HCT116 (cell line): Measurements from ENCODE around the gene EXOSC3. TPM values are rescaled to one million over a fixed set of nuclear protein-coding genes. Genes with fewer than 3 reads are reported as not detected.

Experiments used
- ATAC-seq: fragments of 200-7000 bp; cut with Tn5 transposase; 2 replicates; pipeline ENCODE4 v1.9.1; 2020; ENCODE audit warnings: mild to moderate bottlenecking, moderate library complexity
- BruUV-seq: library from RNA; stranded (reverse); fragments of 400-500 nt; replicated peaks from 2 replicates; lab custom pipeline; 2021; lab: Mats Ljungman, UMichigan
- CTCF ChIA-PET: fragments of 300-600 bp; sonication (Branson Sonifier 250); formaldehyde crosslinking; loops from one replicate; lab custom pipeline; 2021; ENCODE audit warnings: antibody characterized with exemption; lab: Charles Lee
- POLR2A ChIA-PET: fragments of 300-600, 350-600 bp; sonication (Branson Sonifier 250); formaldehyde crosslinking; loops from one replicate; lab custom pipeline; 2021; ENCODE audit warnings: antibody characterized with exemption; lab: Charles Lee
- RAD21 ChIA-PET, 2 experiments: fragments of 300-600 bp; sonication (Branson Sonifier 250); formaldehyde crosslinking; loops; one replicate each; lab custom pipeline; 2023; ENCODE audit warnings: low total read pairs in 2 of 2; ENCODE audit not compliant: uncharacterized antibody in 2 of 2, unreplicated experiment in 2 of 2, low non-redundant PET in 1 of 2; lab: Charles Lee
- DNase-seq: peaks from one replicate; pipeline ENCODE4 v3.0.0-alpha.2; 2010; ENCODE audit warnings: low read depth, low spot score
- H2AFZ ChIP-seq: fragments of 200-600 bp; shearing (Covaris generic), sonication (generic); 2 replicates; pipeline ENCODE4 v1.6.1; 2017; ENCODE audit warnings: low read depth, mixed run types, mixed read lengths, antibody characterized with exemption, low read length; ENCODE audit not compliant: poor library complexity, severe bottlenecking
- H3K27ac ChIP-seq: 2 replicates; pipeline ENCODE4 v1.5.1; 2012; ENCODE audit warnings: low read depth, low read length
- H3K27me3 ChIP-seq: fragments of 200-600 bp; sonication (generic); 2 replicates; pipeline ENCODE4 v1.6.1; 2016; ENCODE audit warnings: mixed run types, low read length, mixed read lengths; ENCODE audit not compliant: insufficient read depth
- H3K36me3 ChIP-seq, 2 experiments: fragments of 200-500 bp in 1 of 2; fragments of 200-600 bp in 1 of 2; sonication (Bioruptor generic) in 1 of 2; sonication (generic) in 1 of 2; 2 replicates each; pipeline versions ENCODE4 v1.5.1 to v1.6.1; 2014 to 2016; ENCODE audit warnings: low read length in 2 of 2, inconsistent platforms in 1 of 2, mixed read lengths in 1 of 2, mixed run types in 1 of 2; ENCODE audit not compliant: insufficient read depth in 2 of 2, control insufficient read depth in 1 of 2
- H3K4me1 ChIP-seq, 2 experiments: fragments of 200-600 bp in 1 of 2; sonication (generic) in 1 of 2; 2 replicates each; pipeline versions ENCODE4 v1.5.1 to v1.6.1; 2012 to 2017; ENCODE audit warnings: low read length in 2 of 2, inconsistent platforms in 1 of 2, mild to moderate bottlenecking in 1 of 2, mixed read lengths in 1 of 2, mixed run types in 1 of 2, moderate library complexity in 1 of 2; ENCODE audit not compliant: insufficient read depth in 2 of 2, control insufficient read depth in 1 of 2
- H3K4me2 ChIP-seq: fragments of 200-600 bp; sonication (generic); 2 replicates; pipeline ENCODE4 v1.6.1; 2017; ENCODE audit warnings: mixed run types, low read length, mixed read lengths
- H3K4me3 ChIP-seq, 2 experiments: fragments of 200-600 bp in 1 of 2; sonication (generic) in 1 of 2; replicated peaks in 1 of 2; 2 replicates each; pipeline ENCODE4 v1.5.1; 2011 to 2016; ENCODE audit warnings: low read length in 2 of 2, control low read depth in 1 of 2, low read depth in 1 of 2, mild to moderate bottlenecking in 1 of 2, mixed read lengths in 1 of 2, mixed run types in 1 of 2
- H3K79me2 ChIP-seq: fragments of 200-600 bp; sonication (generic); 2 replicates; pipeline ENCODE4 v1.6.1; 2017; ENCODE audit warnings: mild to moderate bottlenecking, mixed run types, low read length, moderate library complexity, mixed read lengths; ENCODE audit not compliant: insufficient read depth
- H3K9ac ChIP-seq: fragments of 200-600 bp; sonication (generic); 2 replicates; pipeline ENCODE4 v1.6.1; 2016; ENCODE audit warnings: low read length, mixed read lengths
- H3K9me2 ChIP-seq: fragments of 200-600 bp; sonication (generic), shearing (Covaris generic); 2 replicates; pipeline ENCODE4 v1.6.1; 2017; ENCODE audit warnings: mixed run types, mild to moderate bottlenecking, moderate library complexity; ENCODE audit not compliant: insufficient read depth
- H3K9me3 ChIP-seq, 2 experiments: fragments of 200-500 bp in 1 of 2; fragments of 200-600 bp in 1 of 2; sonication (Bioruptor generic) in 1 of 2; sonication (generic) in 1 of 2; 2 replicates each; pipeline ENCODE4 v1.6.1; 2014 to 2017; ENCODE audit warnings: low read length in 2 of 2, mixed read lengths in 2 of 2, inconsistent platforms in 1 of 2, low read depth in 1 of 2, mild to moderate bottlenecking in 1 of 2, mixed run types in 1 of 2, moderate library complexity in 1 of 2; ENCODE audit not compliant: control insufficient read depth in 1 of 2, insufficient read depth in 1 of 2
- H4K20me1 ChIP-seq: fragments of 200-600 bp; sonication (generic), shearing (Covaris generic); 2 replicates; pipeline ENCODE4 v1.6.1; 2017; ENCODE audit warnings: mixed run types, mild to moderate bottlenecking, moderate library complexity; ENCODE audit not compliant: insufficient read depth
- EGR1 ChIP-seq: IDR thresholded peaks from 2 replicates; pipeline ENCODE4 v1.6.1; 2012; ENCODE audit warnings: low read depth
- EZH2 ChIP-seq: fragments of 200-600 bp; sonication (generic); IDR thresholded peaks from 2 replicates; pipeline ENCODE4 v1.6.1; 2017; ENCODE audit warnings: antibody characterized with exemption, mixed run types
- EZH2phosphoT487 ChIP-seq: fragments of 200-600 bp; IDR thresholded peaks from 2 replicates; pipeline ENCODE4 v1.6.1; 2018; ENCODE audit warnings: antibody characterized with exemption, borderline replicate concordance
- JUND ChIP-seq: IDR thresholded peaks from 2 replicates; pipeline ENCODE4 v1.6.1; 2012
- ZFX ChIP-seq: fragments of 450-650 bp; IDR thresholded peaks from 2 replicates; pipeline ENCODE4 v1.6.1; 2017
- intact Hi-C: fragments of 100-400 bp; cut with micrococcal nuclease; formaldehyde crosslinking; loops from 2 replicates; pipeline ENCODE4 v1.10.0; 2022
- total RNA-seq: library from RNA; stranded (reverse); gene quantifications from one replicate; pipeline ENCODE4 v1.2.1, GENCODE V29; 2021; ENCODE audit not compliant: unreplicated experiment
- TF ChIP-seq, protein P1 (sequence below): IDR thresholded peaks from 2 replicates; pipeline ENCODE4 v1.6.1; 2012; ENCODE audit warnings: low read depth
- TF ChIP-seq, protein P2 (sequence below): IDR thresholded peaks from 2 replicates; pipeline ENCODE4 v1.6.1; 2011; ENCODE audit warnings: mild to moderate bottlenecking, low read length, moderate library complexity; ENCODE audit not compliant: insufficient replicate concordance; ENCODE audit errors: extremely low read depth
- TF ChIP-seq, protein P3 (sequence below): IDR thresholded peaks from 2 replicates; pipeline ENCODE4 v1.6.1; 2012
- TF ChIP-seq, protein P4 (sequence below): IDR thresholded peaks from 2 replicates; pipeline ENCODE4 v1.6.1; 2012
- TF ChIP-seq, protein P5 (sequence below), 3 experiments: fragments of 200-600 bp in 1 of 3; sonication (generic) in 1 of 3; IDR thresholded peaks in 2 of 3; conservative IDR thresholded peaks in 1 of 3; 2 replicates each; pipeline ENCODE4 v1.5.1; 2012 to 2017; ENCODE audit warnings: low read depth in 2 of 3, low read length in 2 of 3, antibody characterized with exemption in 1 of 3, borderline replicate concordance in 1 of 3, control low read depth in 1 of 3, mild to moderate bottlenecking in 1 of 3, mixed read lengths in 1 of 3, mixed run types in 1 of 3, moderate library complexity in 1 of 3; ENCODE audit not compliant: insufficient read depth in 1 of 3

The EXOSC3 gene
- total RNA-seq, 1 experiment from 2014 or later = 79.6 TPM

DNA sequence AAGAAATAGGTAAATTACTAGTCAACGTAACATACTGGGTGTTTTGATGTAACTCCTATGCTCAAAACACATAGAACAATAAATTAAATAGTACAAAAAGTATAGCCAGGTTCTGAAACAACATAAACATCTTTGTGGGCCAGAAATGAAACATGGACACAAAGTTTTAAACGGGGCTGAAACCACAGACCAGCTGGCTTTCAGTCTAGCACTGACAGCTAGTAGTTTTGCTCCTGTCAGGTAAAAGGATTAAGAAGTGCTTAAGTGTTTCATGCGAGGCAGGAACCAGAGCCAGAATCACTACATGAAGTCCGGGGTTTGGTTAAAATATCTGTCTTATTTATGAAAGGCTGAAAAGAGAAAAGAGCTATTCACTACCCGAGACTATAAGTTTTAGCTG lies 35.3 kb upstream of the EXOSC3 start:
- CTCF ChIA-PET = no interaction called here
- POLR2A ChIA-PET = no interaction called here
- BruUV-seq = no TSS peak

DNA sequence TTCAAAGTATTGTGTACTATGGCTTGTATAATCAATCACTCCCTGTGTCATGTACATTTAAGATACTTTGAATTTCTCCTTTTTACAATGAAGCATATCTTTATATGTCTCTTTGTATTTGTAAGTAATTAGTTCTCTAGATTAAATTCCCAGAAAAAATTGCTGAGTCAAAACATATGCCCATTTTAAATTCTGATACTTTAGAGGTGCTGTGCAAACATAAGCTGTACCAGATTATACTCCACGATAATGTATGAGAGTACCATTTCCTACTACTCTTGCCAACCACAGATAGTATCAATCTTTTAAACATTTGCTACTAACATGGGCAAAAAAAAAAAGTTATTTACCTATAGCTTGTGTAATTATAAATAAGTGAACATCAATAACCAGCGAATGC lies 34.0 kb upstream of the EXOSC3 start:
- Histone ChIP-seq H3K36me3 (peaks cover 0 to 10% of the 10 kb centered on the region in 2 experiments; a peak in 2 of 4 replicates), H3K4me2 (no peak overlapping the region), H3K9me2 (no peaks in the 10 kb centered on the region), H3K79me2 (peaks cover 14% of the 10 kb centered on the region; the same call in 1 of the 2 replicates), H3K9ac (no peak overlapping the region), H3K27me3 (no peaks in the 10 kb centered on the region), H3K27ac (no peak overlapping the region), H3K9me3 (no peaks in the 10 kb centered on the region), H2AFZ (no peak overlapping the region), H3K4me1 (no peaks in the 10 kb centered on the region), H4K20me1 (no peaks in the 10 kb centered on the region), H3K4me3 (no peak overlapping the region)
- RAD21 ChIA-PET = no interaction called here
- intact Hi-C loops = no loop called here
- no TSS peak for BruUV-seq
- ATAC-seq (no peak), DNase-seq (no peak)
- CTCF ChIA-PET = no interaction called here
- POLR2A ChIA-PET = no interaction called here
- TF ChIP-seq, protein P1, sequence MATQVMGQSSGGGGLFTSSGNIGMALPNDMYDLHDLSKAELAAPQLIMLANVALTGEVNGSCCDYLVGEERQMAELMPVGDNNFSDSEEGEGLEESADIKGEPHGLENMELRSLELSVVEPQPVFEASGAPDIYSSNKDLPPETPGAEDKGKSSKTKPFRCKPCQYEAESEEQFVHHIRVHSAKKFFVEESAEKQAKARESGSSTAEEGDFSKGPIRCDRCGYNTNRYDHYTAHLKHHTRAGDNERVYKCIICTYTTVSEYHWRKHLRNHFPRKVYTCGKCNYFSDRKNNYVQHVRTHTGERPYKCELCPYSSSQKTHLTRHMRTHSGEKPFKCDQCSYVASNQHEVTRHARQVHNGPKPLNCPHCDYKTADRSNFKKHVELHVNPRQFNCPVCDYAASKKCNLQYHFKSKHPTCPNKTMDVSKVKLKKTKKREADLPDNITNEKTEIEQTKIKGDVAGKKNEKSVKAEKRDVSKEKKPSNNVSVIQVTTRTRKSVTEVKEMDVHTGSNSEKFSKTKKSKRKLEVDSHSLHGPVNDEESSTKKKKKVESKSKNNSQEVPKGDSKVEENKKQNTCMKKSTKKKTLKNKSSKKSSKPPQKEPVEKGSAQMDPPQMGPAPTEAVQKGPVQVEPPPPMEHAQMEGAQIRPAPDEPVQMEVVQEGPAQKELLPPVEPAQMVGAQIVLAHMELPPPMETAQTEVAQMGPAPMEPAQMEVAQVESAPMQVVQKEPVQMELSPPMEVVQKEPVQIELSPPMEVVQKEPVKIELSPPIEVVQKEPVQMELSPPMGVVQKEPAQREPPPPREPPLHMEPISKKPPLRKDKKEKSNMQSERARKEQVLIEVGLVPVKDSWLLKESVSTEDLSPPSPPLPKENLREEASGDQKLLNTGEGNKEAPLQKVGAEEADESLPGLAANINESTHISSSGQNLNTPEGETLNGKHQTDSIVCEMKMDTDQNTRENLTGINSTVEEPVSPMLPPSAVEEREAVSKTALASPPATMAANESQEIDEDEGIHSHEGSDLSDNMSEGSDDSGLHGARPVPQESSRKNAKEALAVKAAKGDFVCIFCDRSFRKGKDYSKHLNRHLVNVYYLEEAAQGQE = no peak
- TF ChIP-seq, protein P2, sequence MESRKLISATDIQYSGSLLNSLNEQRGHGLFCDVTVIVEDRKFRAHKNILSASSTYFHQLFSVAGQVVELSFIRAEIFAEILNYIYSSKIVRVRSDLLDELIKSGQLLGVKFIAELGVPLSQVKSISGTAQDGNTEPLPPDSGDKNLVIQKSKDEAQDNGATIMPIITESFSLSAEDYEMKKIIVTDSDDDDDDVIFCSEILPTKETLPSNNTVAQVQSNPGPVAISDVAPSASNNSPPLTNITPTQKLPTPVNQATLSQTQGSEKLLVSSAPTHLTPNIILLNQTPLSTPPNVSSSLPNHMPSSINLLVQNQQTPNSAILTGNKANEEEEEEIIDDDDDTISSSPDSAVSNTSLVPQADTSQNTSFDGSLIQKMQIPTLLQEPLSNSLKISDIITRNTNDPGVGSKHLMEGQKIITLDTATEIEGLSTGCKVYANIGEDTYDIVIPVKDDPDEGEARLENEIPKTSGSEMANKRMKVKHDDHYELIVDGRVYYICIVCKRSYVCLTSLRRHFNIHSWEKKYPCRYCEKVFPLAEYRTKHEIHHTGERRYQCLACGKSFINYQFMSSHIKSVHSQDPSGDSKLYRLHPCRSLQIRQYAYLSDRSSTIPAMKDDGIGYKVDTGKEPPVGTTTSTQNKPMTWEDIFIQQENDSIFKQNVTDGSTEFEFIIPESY = no peak
- TF ChIP-seq ZFX (no peak), EZH2phosphoT487 (no peak), JUND (no peak), EZH2 (no peak)
- TF ChIP-seq, protein P3, sequence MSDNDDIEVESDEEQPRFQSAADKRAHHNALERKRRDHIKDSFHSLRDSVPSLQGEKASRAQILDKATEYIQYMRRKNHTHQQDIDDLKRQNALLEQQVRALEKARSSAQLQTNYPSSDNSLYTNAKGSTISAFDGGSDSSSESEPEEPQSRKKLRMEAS = no peak
- TF ChIP-seq, protein P4, sequence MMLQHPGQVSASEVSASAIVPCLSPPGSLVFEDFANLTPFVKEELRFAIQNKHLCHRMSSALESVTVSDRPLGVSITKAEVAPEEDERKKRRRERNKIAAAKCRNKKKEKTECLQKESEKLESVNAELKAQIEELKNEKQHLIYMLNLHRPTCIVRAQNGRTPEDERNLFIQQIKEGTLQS = no peak

More for the DNA sequence above, 35.3 kb upstream of the EXOSC3 start:
- Histone ChIP-seq H3K36me3 (peaks cover 0 to 12% of the 10 kb centered on the region in 2 experiments; a peak in 2 of 4 replicates), H3K4me3 (no peak overlapping the region), H3K9ac (no peak overlapping the region), H2AFZ (no peak overlapping the region), H3K9me3 (no peaks in the 10 kb centered on the region), H3K9me2 (no peaks in the 10 kb centered on the region), H3K4me1 (no peaks in the 10 kb centered on the region), H3K27me3 (no peaks in the 10 kb centered on the region), H3K79me2 (peaks cover 10% of the 10 kb centered on the region; the same call in 1 of the 2 replicates), H3K4me2 (no peak overlapping the region), H4K20me1 (no peaks in the 10 kb centered on the region), H3K27ac (no peak overlapping the region)
- DNase-seq (no peak), ATAC-seq (no peak)
- intact Hi-C loops = no loop called here
- RAD21 ChIA-PET = no interaction called here
- TF ChIP-seq, protein P5, sequence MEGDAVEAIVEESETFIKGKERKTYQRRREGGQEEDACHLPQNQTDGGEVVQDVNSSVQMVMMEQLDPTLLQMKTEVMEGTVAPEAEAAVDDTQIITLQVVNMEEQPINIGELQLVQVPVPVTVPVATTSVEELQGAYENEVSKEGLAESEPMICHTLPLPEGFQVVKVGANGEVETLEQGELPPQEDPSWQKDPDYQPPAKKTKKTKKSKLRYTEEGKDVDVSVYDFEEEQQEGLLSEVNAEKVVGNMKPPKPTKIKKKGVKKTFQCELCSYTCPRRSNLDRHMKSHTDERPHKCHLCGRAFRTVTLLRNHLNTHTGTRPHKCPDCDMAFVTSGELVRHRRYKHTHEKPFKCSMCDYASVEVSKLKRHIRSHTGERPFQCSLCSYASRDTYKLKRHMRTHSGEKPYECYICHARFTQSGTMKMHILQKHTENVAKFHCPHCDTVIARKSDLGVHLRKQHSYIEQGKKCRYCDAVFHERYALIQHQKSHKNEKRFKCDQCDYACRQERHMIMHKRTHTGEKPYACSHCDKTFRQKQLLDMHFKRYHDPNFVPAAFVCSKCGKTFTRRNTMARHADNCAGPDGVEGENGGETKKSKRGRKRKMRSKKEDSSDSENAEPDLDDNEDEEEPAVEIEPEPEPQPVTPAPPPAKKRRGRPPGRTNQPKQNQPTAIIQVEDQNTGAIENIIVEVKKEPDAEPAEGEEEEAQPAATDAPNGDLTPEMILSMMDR (IDR thresholded peaks at IDR 0.05 in 2 of 3, conservative IDR thresholded peaks at IDR 0.05 in 1 of 3; ENCODE audit: borderline replicate concordance in 1 of 3, insufficient read depth in 1 of 3, low read depth in 2 of 3, low read length in 2 of 3) = no peak
- TF ChIP-seq EZH2 (no peak), EGR1 (no peak)
